ENCODE results near the gene RBFA.

RBFA gene

DNA sequence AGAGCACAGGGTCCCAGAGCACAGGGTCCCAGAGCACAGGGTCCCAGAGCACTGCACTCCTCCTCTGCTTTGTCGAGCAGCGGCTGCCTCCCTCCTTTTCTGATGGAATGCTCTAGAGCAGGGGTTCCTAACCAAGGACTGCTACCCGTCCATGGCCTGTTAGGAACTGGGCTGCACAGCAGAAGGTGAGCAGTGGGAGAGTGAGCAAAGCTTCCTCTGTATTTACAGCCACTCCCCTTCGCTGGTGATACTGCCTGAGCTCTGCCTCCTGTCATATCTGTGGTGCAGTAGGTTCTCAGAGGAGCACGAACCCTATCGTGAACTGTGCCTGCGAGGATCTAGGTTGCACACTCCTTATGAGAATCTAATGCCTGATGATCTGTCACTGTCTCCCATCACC lies 41.7 kb downstream of the RBFA start:
- Histone ChIP-seq H4K20me1 (ENCODE audit: control insufficient read depth, insufficient read depth, low read depth, low read length) (no peaks in the 10 kb centered on the region), H3K27ac (ENCODE audit: low read depth, low read length) (no peak overlapping the region), H3K27me3 (ENCODE audit: control insufficient read depth, low read length) (no peaks in the 10 kb centered on the region), H3K4me3 (ENCODE audit: low read length) (no peak overlapping the region), H3F3A (ENCODE audit: control insufficient read depth, insufficient read depth) (no peaks in the 10 kb centered on the region), H3K9me3 (ENCODE audit: control insufficient read depth, insufficient read depth, low read length) (peaks cover 6% of the 10 kb centered on the region; the same call in 1 of the 2 replicates), H3K9me2 (replicated peaks; ENCODE audit: control insufficient read depth, low read length) (no peaks in the 10 kb centered on the region), H3K4me1 (ENCODE audit: control insufficient read depth, low read length) (no peaks in the 10 kb centered on the region), H3K79me2 (ENCODE audit: control insufficient read depth, low read length) (no peaks in the 10 kb centered on the region), H3K4me2 (ENCODE audit: low read length) (no peak overlapping the region), H3K36me3 (ENCODE audit: control insufficient read depth, low read length) (no peaks in the 10 kb centered on the region)
- TF ChIP-seq CTCF (IDR thresholded peaks at IDR 0.05; ENCODE audit: low read depth, low read length, poor library complexity, severe bottlenecking) (no peak), EZH2phosphoT487 (IDR thresholded peaks at IDR 0.05; ENCODE audit: borderline replicate concordance, low read length) (no peak)

- Histone ChIP-seq H3K36me3 (ENCODE audit: control insufficient read depth, low read length) (no peaks in the 10 kb centered on the region), H3F3A (ENCODE audit: control insufficient read depth, insufficient read depth) (no peaks in the 10 kb centered on the region), H3K9me3 (ENCODE audit: control insufficient read depth, insufficient read depth, low read length) (peaks cover 6% of the 10 kb centered on the region; the same call in 1 of the 2 replicates), H3K9me2 (replicated peaks; ENCODE audit: control insufficient read depth, low read length) (no peaks in the 10 kb centered on the region), H3K4me2 (ENCODE audit: low read length) (no peak overlapping the region), H3K4me1 (ENCODE audit: control insufficient read depth, low read length) (no peaks in the 10 kb centered on the region), H4K20me1 (ENCODE audit: control insufficient read depth, insufficient read depth, low read depth, low read length) (no peaks in the 10 kb centered on the region), H3K79me2 (ENCODE audit: control insufficient read depth, low read length) (no peaks in the 10 kb centered on the region), H3K4me3 (ENCODE audit: low read length) (no peak overlapping the region), H3K27me3 (ENCODE audit: control insufficient read depth, low read length) (no peaks in the 10 kb centered on the region), H3K27ac (ENCODE audit: low read depth, low read length) (no peak overlapping the region)
- TF ChIP-seq EZH2phosphoT487 (IDR thresholded peaks at IDR 0.05; ENCODE audit: borderline replicate concordance, low read length) (no peak), CTCF (IDR thresholded peaks at IDR 0.05; ENCODE audit: low read depth, low read length, poor library complexity, severe bottlenecking) (no peak)
Measured at GRCh38 chr18:80076379-80076778, 42.1 kb downstream of the RBFA start.

DNA sequence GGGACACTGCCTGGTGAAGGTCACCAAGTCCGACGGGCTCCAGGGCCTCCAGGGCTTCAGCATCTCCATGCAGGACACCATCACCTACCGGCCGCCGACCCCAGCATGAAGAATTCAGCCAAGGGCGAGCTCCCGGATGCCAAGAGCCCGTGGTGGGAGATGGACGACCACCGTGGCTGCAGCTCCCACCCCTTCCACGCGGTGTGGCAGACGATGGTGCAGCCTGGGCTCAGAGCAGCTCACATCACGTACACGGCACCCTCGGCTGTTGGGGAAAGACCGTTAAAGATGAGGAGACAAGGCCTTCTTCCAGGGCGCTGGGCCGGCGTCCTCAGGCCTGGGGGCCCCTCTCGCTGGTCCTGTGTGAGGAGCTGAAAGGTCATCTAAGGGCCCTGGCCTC lies 43.6 kb downstream of the RBFA start:
- no peaks in the 10 kb centered on the region for H3K4me1 ChIP-seq (ENCODE audit: control insufficient read depth, low read length)
- no peaks in the 10 kb centered on the region for H3K27me3 ChIP-seq (ENCODE audit: control insufficient read depth, low read length)
- TF ChIP-seq EZH2phosphoT487 (IDR thresholded peaks at IDR 0.05; ENCODE audit: borderline replicate concordance, low read length) (no peak), CTCF (IDR thresholded peaks at IDR 0.05; ENCODE audit: low read depth, low read length, poor library complexity, severe bottlenecking) (no peak)
- H3K4me3 ChIP-seq (ENCODE audit: low read length), result no peak overlapping the region
- peaks cover 6% of the 10 kb centered on the region; the same call in 1 of the 2 replicates for H3K9me3 ChIP-seq (ENCODE audit: control insufficient read depth, insufficient read depth, low read length)
- no peak overlapping the region for H3K27ac ChIP-seq (ENCODE audit: low read depth, low read length)
- no peak overlapping the region for H3K4me2 ChIP-seq (ENCODE audit: low read length)
- H3K79me2 ChIP-seq (ENCODE audit: control insufficient read depth, low read length), result no peaks in the 10 kb centered on the region
- no peaks in the 10 kb centered on the region for H3K36me3 ChIP-seq (ENCODE audit: control insufficient read depth, low read length)
- H3F3A ChIP-seq (ENCODE audit: control insufficient read depth, insufficient read depth), result no peaks in the 10 kb centered on the region
- no peaks in the 10 kb centered on the region for H4K20me1 ChIP-seq (ENCODE audit: control insufficient read depth, insufficient read depth, low read depth, low read length)
- no peaks in the 10 kb centered on the region for H3K9me2 ChIP-seq (replicated peaks; ENCODE audit: control insufficient read depth, low read length)

Data from DOHH2 (cell line).